ENCODE measurements around the gene SPECC1L.

- TF ChIP-seq, protein P1, sequence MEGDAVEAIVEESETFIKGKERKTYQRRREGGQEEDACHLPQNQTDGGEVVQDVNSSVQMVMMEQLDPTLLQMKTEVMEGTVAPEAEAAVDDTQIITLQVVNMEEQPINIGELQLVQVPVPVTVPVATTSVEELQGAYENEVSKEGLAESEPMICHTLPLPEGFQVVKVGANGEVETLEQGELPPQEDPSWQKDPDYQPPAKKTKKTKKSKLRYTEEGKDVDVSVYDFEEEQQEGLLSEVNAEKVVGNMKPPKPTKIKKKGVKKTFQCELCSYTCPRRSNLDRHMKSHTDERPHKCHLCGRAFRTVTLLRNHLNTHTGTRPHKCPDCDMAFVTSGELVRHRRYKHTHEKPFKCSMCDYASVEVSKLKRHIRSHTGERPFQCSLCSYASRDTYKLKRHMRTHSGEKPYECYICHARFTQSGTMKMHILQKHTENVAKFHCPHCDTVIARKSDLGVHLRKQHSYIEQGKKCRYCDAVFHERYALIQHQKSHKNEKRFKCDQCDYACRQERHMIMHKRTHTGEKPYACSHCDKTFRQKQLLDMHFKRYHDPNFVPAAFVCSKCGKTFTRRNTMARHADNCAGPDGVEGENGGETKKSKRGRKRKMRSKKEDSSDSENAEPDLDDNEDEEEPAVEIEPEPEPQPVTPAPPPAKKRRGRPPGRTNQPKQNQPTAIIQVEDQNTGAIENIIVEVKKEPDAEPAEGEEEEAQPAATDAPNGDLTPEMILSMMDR (IDR thresholded peaks at IDR 0.05; ENCODE audit: insufficient read depth, low read length), result no peak
- TF ChIP-seq POLR2AphosphoS5 (IDR thresholded peaks at IDR 0.05; ENCODE audit: low read depth) (no peak), GABPA (IDR thresholded peaks at IDR 0.05; ENCODE audit: low read depth) (no peak), SPI1 (IDR thresholded peaks at IDR 0.05; ENCODE audit: borderline replicate concordance, low read depth) (no peak)
- TF ChIP-seq, protein P2, sequence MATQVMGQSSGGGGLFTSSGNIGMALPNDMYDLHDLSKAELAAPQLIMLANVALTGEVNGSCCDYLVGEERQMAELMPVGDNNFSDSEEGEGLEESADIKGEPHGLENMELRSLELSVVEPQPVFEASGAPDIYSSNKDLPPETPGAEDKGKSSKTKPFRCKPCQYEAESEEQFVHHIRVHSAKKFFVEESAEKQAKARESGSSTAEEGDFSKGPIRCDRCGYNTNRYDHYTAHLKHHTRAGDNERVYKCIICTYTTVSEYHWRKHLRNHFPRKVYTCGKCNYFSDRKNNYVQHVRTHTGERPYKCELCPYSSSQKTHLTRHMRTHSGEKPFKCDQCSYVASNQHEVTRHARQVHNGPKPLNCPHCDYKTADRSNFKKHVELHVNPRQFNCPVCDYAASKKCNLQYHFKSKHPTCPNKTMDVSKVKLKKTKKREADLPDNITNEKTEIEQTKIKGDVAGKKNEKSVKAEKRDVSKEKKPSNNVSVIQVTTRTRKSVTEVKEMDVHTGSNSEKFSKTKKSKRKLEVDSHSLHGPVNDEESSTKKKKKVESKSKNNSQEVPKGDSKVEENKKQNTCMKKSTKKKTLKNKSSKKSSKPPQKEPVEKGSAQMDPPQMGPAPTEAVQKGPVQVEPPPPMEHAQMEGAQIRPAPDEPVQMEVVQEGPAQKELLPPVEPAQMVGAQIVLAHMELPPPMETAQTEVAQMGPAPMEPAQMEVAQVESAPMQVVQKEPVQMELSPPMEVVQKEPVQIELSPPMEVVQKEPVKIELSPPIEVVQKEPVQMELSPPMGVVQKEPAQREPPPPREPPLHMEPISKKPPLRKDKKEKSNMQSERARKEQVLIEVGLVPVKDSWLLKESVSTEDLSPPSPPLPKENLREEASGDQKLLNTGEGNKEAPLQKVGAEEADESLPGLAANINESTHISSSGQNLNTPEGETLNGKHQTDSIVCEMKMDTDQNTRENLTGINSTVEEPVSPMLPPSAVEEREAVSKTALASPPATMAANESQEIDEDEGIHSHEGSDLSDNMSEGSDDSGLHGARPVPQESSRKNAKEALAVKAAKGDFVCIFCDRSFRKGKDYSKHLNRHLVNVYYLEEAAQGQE (IDR thresholded peaks at IDR 0.05; ENCODE audit: insufficient replicate concordance, low read depth), result no peak
Observed at GRCh38 chr22:24412274-24412673, 141.6 kb downstream of the SPECC1L start.
